WTC11 (cell line): ENCODE results near the gene FDPS.

Source experiments
- CREM ChIP-seq: sonication (generic); formaldehyde crosslinking; IDR thresholded peaks from 2 replicates; pipeline ENCODE4 v1.8.1; 2022; ENCODE audit warnings: mild to moderate bottlenecking, missing genetic modification reagents, moderate library complexity
- HMGXB4 ChIP-seq: sonication (generic); formaldehyde crosslinking; IDR thresholded peaks from 2 replicates; pipeline ENCODE4 v1.8.1; 2023; ENCODE audit warnings: mild to moderate bottlenecking, moderate library complexity, missing genetic modification reagents
- JUN ChIP-seq: sonication (generic); formaldehyde crosslinking; IDR thresholded peaks from 2 replicates; pipeline ENCODE4 v1.8.0; 2023; ENCODE audit warnings: mild to moderate bottlenecking, missing genetic modification reagents
- PRDM15 ChIP-seq: sonication (generic); formaldehyde crosslinking; IDR thresholded peaks from 2 replicates; pipeline ENCODE4 v1.8.0; 2022; ENCODE audit warnings: missing genetic modification reagents
- SP1 ChIP-seq: sonication (generic); formaldehyde crosslinking; conservative IDR thresholded peaks from 2 replicates; pipeline ENCODE4 v1.8.1; 2022; ENCODE audit warnings: missing genetic modification reagents
- ZNF263 ChIP-seq: sonication (generic); formaldehyde crosslinking; IDR thresholded peaks from 2 replicates; pipeline ENCODE4 v1.8.1; 2022; ENCODE audit warnings: low read depth, mild to moderate bottlenecking, moderate library complexity, missing genetic modification reagents
- TF ChIP-seq, protein P1 (sequence below): fragments of 200-600 bp; IDR thresholded peaks from 2 replicates; pipeline ENCODE4 v1.8.0; 2022; ENCODE audit warnings: antibody characterized with exemption
- TF ChIP-seq, protein P2 (sequence below): sonication (generic); formaldehyde crosslinking; IDR thresholded peaks from 2 replicates; pipeline ENCODE4 v1.8.1; 2023; ENCODE audit warnings: mild to moderate bottlenecking, missing genetic modification reagents
- TF ChIP-seq, protein P3 (sequence below): sonication (generic); formaldehyde crosslinking; IDR thresholded peaks from 2 replicates; pipeline ENCODE4 v1.8.0; 2022; ENCODE audit warnings: mild to moderate bottlenecking, missing genetic modification reagents

DNA sequence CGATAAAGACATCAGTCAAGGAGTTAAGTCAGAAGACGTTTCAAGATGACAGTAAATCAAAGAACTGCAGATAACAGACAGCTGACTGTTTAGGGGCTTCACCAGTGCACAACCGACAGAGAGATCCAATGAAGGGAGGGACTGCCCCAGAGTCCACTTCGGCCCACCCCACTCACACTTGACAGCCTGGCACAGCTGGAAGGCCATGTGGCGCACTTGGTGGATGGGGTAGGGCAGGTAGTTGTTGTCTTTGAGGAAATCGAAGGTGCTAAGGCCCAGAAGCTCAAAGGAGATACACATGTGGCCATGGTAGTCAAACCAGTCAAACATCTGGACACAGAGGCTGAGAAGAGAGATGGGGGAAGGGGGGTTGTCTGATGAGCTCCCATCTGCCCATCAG lies 42.1 kb upstream of the FDPS start:
- TF ChIP-seq, protein P1, sequence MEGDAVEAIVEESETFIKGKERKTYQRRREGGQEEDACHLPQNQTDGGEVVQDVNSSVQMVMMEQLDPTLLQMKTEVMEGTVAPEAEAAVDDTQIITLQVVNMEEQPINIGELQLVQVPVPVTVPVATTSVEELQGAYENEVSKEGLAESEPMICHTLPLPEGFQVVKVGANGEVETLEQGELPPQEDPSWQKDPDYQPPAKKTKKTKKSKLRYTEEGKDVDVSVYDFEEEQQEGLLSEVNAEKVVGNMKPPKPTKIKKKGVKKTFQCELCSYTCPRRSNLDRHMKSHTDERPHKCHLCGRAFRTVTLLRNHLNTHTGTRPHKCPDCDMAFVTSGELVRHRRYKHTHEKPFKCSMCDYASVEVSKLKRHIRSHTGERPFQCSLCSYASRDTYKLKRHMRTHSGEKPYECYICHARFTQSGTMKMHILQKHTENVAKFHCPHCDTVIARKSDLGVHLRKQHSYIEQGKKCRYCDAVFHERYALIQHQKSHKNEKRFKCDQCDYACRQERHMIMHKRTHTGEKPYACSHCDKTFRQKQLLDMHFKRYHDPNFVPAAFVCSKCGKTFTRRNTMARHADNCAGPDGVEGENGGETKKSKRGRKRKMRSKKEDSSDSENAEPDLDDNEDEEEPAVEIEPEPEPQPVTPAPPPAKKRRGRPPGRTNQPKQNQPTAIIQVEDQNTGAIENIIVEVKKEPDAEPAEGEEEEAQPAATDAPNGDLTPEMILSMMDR, result no peak
- TF ChIP-seq JUN (CRISPR knock-in tag) (no peak), ZNF263 (CRISPR knock-in tag) (no peak), PRDM15 (CRISPR knock-in tag) (no peak), SP1 (CRISPR knock-in tag) (no peak), CREM (CRISPR knock-in tag) (no peak), HMGXB4 (CRISPR knock-in tag) (no peak)
- TF ChIP-seq, protein P2, sequence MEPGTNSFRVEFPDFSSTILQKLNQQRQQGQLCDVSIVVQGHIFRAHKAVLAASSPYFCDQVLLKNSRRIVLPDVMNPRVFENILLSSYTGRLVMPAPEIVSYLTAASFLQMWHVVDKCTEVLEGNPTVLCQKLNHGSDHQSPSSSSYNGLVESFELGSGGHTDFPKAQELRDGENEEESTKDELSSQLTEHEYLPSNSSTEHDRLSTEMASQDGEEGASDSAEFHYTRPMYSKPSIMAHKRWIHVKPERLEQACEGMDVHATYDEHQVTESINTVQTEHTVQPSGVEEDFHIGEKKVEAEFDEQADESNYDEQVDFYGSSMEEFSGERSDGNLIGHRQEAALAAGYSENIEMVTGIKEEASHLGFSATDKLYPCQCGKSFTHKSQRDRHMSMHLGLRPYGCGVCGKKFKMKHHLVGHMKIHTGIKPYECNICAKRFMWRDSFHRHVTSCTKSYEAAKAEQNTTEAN (CRISPR knock-in tag), result no peak
- TF ChIP-seq, protein P3, sequence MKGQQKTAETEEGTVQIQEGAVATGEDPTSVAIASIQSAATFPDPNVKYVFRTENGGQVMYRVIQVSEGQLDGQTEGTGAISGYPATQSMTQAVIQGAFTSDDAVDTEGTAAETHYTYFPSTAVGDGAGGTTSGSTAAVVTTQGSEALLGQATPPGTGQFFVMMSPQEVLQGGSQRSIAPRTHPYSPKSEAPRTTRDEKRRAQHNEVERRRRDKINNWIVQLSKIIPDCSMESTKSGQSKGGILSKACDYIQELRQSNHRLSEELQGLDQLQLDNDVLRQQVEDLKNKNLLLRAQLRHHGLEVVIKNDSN (CRISPR knock-in tag), result no peak
